Activated T-helper 1 cell treated with anti-CD3 and anti-CD28 coated beads, Interleukin-12 subunit alpha, Interleukin-12 subunit beta, Interleukin-2, Interleukin-4 antibody, amounts not matched to agents 30 ng/mL and 10 ng/mL and 1 ng/mL, durations not matched to agents 14 hours and 24 hours and 36 hours (primary cell): ENCODE measurements around the gene ST8SIA6. TPM values are rescaled to one million over a fixed set of nuclear protein-coding genes. Genes with fewer than 3 reads are reported as not detected.
"Not testable (repeated sequence)": the region's sequence is repeated elsewhere in the genome, so short reads cannot be mapped to it uniquely, and the experiment has no call there.

Experiments used
- DNase-seq: peaks from one replicate; pipeline ENCODE4 v3.0.0; 2021; ENCODE audit warnings: low spot score
- H3K27ac Mint-ChIP-seq: one replicate; pipeline ENCODE4 v1.8.0; 2021; ENCODE audit warnings: mild to moderate bottlenecking, mixed read lengths
- H3K27me3 Mint-ChIP-seq: one replicate; pipeline ENCODE4 v1.8.0; 2022; ENCODE audit warnings: mild to moderate bottlenecking, moderate library complexity, mixed read lengths; ENCODE audit not compliant: insufficient read depth
- H3K36me3 Mint-ChIP-seq: one replicate; pipeline ENCODE4 v1.8.0; 2021; ENCODE audit warnings: low read depth, mixed read lengths
- H3K4me1 Mint-ChIP-seq: one replicate; pipeline ENCODE4 v1.8.0; 2021; ENCODE audit warnings: low read depth, mixed read lengths
- H3K4me3 Mint-ChIP-seq: one replicate; pipeline ENCODE4 v1.8.0; 2021; ENCODE audit warnings: mild to moderate bottlenecking, moderate library complexity, mixed read lengths
- H3K9me3 Mint-ChIP-seq: one replicate; pipeline ENCODE4 v1.8.0; 2021; ENCODE audit warnings: mixed read lengths
- intact Hi-C: fragments of 100-400 bp; cut with micrococcal nuclease; formaldehyde crosslinking; loops from one replicate; pipeline ENCODE4 v1.15.1; 2024
- total RNA-seq: library from RNA; stranded (reverse); gene quantifications from 2 replicates; pipeline ENCODE4 v1.2.3, GENCODE V29; 2022

ST8SIA6 gene
- not detected in 2 replicates for total RNA-seq

- H3K4me3 Mint-ChIP-seq: peak within 1 kb of the TSS; percentile 87
- peaks cover 8% of the 10 kb centered on the region for H3K9me3 Mint-ChIP-seq
- peaks cover 37% of the 10 kb centered on the region for H3K27me3 Mint-ChIP-seq
- peaks cover 11% of the 10 kb centered on the region for H3K36me3 Mint-ChIP-seq
- peak; percentile 37 for DNase-seq
- peaks cover 23% of the 10 kb centered on the region for H3K4me1 Mint-ChIP-seq
- intact Hi-C loops: loop anchor here (10.0 kb wide), 1 partner anchor 130 kb away; no protein-coding TSS in a partner anchor
- peak within 1 kb of the TSS; percentile 65 for H3K27ac Mint-ChIP-seq
Observed at GRCh38 chr10:17454161-17455014, at the start of gene ST8SIA6. ST8SIA6 (minus strand) TSS chr10:17454595; CDS start chr10:17454255, 340 bp downstream.

GRCh38 chr10:17503795-17504194 lies 49.4 kb upstream of the ST8SIA6 start:
- H3K9me3 Mint-ChIP-seq: peaks cover 3% of the 10 kb centered on the region
- no peak overlapping the region for H3K27ac Mint-ChIP-seq
- no peaks in the 10 kb centered on the region for H3K27me3 Mint-ChIP-seq
- intact Hi-C loops: no loop called here
- H3K4me1 Mint-ChIP-seq: peaks cover 18% of the 10 kb centered on the region
- H3K36me3 Mint-ChIP-seq: no peaks in the 10 kb centered on the region
- no peak for DNase-seq
- no peak overlapping the region for H3K4me3 Mint-ChIP-seq

DNA sequence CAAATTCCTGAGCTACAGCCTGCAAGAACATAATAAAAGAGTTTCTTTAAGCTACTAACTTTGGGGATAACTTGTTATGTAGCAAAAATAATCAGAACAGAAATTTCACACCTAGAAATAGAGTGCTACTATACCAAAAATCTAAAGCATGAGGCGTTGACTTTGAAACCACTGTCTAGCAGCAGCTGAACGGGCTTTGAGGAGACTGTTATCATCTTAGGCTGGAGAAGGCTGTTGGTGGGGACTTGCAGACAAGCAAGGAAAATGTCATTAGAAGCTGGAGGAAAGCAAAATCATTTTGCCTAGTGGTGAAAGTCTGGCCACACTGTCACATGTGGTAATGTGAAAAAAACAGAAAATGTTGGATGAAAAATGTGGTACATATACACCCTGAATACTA lies 48.4 kb upstream of the ST8SIA6 start:
- Mint-ChIP-seq H3K27me3 (no peaks in the 10 kb centered on the region), H3K36me3 (no peaks in the 10 kb centered on the region), H3K27ac (no peak overlapping the region), H3K4me3 (no peak overlapping the region), H3K4me1 (peaks cover 18% of the 10 kb centered on the region), H3K9me3 (peaks cover 2% of the 10 kb centered on the region)
- intact Hi-C loops: no loop called here
- no peak for DNase-seq

GRCh38 chr10:17499014-17499413 lies 44.6 kb upstream of the ST8SIA6 start:
- intact Hi-C loops, H3K36me3 Mint-ChIP-seq, H3K4me1 Mint-ChIP-seq, DNase-seq, H3K9me3 Mint-ChIP-seq, H3K27me3 Mint-ChIP-seq, H3K4me3 Mint-ChIP-seq, H3K27ac Mint-ChIP-seq: not testable (repeated sequence)

DNA sequence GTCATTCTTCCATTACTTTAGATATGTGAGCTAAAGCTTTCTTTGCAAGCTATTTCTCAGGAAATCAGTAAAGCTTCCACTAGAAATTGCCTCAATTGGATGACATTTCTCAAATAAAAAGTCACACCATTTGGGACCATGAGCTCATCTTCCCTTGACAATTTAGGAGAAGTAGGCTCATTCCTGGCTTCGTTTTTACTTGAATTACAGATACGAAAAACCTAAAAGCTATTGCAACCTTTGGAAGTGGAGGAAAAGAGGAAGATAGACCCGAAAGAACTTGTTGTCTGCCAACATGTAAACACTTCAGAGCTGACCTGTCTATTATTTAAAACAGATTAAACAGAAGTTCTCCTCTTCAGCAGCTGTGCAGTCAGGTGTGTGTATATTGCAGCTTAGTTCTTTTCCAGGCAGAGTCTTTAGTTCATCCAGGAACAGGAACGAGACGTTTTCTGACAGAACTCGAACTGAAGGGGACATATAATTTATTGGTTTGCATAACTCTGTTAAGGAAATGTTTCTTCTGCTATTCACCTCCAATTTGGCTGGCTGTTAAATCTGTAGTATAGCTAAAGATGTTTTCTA lies 43.1 kb upstream of the ST8SIA6 start:
- H3K36me3 Mint-ChIP-seq: no peaks in the 10 kb centered on the region

DNA sequence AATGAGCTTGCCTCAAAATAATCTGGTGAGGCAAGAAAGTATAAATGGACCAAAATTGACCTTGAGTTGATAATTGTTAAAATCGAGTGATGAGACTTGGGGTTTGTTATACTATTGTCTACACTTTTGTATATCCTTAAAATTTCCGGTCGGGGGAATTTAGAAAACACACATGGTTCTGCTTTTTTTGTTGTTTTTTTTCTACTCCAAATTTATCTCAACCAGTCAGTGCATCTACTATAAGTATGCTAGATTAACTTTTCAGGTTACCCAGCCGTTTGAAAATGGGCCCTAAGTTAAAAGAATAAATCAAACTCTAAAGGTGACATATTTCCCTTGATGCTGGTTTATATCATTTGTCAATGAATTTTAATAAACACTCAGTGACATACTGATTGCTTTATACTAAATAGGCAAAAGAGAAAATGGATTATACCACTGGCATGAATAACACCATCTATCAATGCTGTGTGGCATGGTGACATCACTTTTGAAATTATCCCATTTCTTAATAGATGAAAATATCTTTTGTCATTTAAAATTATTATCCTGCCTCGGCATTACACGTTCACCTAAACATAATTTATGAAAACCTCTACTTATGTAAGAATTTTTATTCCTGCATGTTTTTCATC lies 40.3 kb upstream of the ST8SIA6 start:
- no peaks in the 10 kb centered on the region for H3K36me3 Mint-ChIP-seq
- H3K4me1 Mint-ChIP-seq: no peaks in the 10 kb centered on the region

More for the DNA sequence above, 43.1 kb upstream of the ST8SIA6 start:
- H3K4me1 Mint-ChIP-seq: no peaks in the 10 kb centered on the region
- H3K4me3 Mint-ChIP-seq: no peak overlapping the region
- H3K27ac Mint-ChIP-seq: no peak overlapping the region
- DNase-seq: no peak
- no peaks in the 10 kb centered on the region for H3K9me3 Mint-ChIP-seq
- intact Hi-C loops: no loop called here
- peaks cover 6% of the 10 kb centered on the region for H3K27me3 Mint-ChIP-seq

DNA sequence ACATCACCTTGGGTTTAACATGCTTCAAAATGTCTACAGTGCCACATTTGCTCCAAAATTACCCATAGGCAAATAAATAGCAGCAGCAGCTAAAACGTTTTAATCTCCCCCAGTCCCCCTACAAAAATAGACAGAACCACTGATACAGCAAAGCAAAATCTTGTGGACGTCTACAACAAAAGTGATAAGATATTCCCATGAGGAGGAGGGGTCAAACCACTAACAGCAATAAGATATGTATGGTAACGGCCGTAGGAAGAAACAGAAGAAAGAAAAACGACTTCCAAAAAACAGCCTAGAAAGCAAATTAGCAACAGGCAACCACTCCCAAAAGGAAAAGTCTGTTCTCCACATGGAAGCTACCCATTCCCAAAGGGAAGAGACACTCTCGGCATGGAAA lies 34.5 kb upstream of the ST8SIA6 start:
- intact Hi-C loops: no loop called here
- Mint-ChIP-seq H3K36me3 (no peaks in the 10 kb centered on the region), H3K27me3 (no peaks in the 10 kb centered on the region), H3K4me3 (no peak overlapping the region), H3K27ac (no peak overlapping the region), H3K9me3 (no peaks in the 10 kb centered on the region), H3K4me1 (no peaks in the 10 kb centered on the region)
- no peak for DNase-seq

More for the DNA sequence above, 40.3 kb upstream of the ST8SIA6 start:
- intact Hi-C loops: no loop called here
- Mint-ChIP-seq H3K9me3 (no peaks in the 10 kb centered on the region), H3K27me3 (peaks cover 6% of the 10 kb centered on the region), H3K27ac (no peak overlapping the region), H3K4me3 (no peak overlapping the region)
- DNase-seq: no peak

DNA sequence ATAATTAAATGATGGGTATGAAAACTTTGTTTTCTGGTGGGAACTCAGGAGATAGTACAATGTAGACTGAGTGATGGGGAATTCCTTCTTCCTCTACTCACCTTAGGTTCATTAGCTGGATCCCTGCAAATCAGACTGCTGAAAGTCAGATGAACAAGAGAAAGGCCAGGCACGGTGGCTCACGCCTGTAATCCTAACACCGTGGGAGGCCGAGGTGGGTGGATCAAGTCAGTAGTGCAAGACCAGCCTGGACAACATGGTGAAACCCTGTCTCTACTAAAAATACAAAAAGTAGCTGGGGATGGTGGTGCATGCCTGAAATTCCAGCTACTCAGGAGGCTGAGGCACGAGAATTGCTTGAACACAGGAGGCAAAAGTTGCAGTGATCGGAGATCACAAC lies 28.7 kb upstream of the ST8SIA6 start:
- DNase-seq: no peak
- no peaks in the 10 kb centered on the region for H3K4me1 Mint-ChIP-seq
- intact Hi-C loops: no loop called here
- no peaks in the 10 kb centered on the region for H3K36me3 Mint-ChIP-seq
- H3K27ac Mint-ChIP-seq: no peak overlapping the region
- peaks cover 10% of the 10 kb centered on the region for H3K27me3 Mint-ChIP-seq
- H3K9me3 Mint-ChIP-seq: no peaks in the 10 kb centered on the region
- no peak overlapping the region for H3K4me3 Mint-ChIP-seq

DNA sequence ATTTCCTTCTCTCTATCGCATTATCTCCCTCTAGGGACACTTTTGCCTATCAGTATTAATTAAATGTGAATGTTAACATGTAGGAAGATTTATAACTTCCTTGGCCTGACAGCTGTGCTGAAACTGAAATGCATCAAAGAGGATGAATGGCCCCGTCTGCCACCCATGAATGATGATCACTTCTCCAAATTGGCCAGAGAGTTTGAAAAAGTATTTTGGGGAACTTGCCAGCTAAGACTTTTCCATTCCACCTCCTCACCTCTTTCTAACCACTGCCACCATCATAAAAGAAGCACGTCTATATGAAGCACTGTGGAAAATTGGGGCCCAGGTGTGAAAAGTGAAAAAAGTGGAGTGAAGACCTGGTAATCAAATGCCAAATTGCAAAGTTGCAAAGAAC lies 25.4 kb upstream of the ST8SIA6 start:
- no peaks in the 10 kb centered on the region for H3K4me1 Mint-ChIP-seq
- H3K27me3 Mint-ChIP-seq: peaks cover 17% of the 10 kb centered on the region
- no peaks in the 10 kb centered on the region for H3K9me3 Mint-ChIP-seq
- no peak overlapping the region for H3K4me3 Mint-ChIP-seq
- intact Hi-C loops: no loop called here
- H3K36me3 Mint-ChIP-seq: no peaks in the 10 kb centered on the region
- no peak for DNase-seq
- H3K27ac Mint-ChIP-seq: no peak overlapping the region

DNA sequence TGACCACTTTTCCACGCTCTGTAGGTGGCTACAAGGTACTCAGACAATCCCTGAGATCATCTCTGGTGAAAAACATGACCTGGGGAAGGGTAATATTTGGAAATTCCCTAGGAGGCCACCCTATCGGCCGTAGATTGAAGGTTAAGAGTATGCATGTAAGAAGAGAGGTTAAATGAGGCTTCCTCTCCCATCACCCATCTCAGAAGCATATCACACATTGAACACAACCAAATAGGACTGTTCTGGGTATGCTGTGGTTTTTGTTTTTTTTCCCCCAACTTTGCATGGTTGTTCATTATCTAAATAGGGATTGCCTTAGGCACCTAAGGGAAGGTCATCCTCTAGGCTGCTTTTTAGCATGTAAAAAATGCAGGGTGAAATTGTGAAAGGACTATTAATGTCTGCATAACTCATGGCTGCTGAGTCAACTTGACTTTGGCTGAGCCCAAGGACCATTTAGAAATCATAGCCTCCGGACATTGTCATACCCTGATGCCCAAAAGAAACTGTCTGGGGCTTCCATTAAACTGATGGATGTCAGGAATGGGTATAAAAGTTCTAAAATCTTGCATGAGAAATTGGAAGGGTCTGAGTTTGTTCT lies 24.7 kb upstream of the ST8SIA6 start:
- intact Hi-C loops: no loop called here
- Mint-ChIP-seq H3K27me3 (peaks cover 18% of the 10 kb centered on the region), H3K4me1 (no peaks in the 10 kb centered on the region), H3K27ac (no peak overlapping the region), H3K4me3 (no peak overlapping the region), H3K9me3 (no peaks in the 10 kb centered on the region), H3K36me3 (no peaks in the 10 kb centered on the region)
- no peak for DNase-seq

GRCh38 chr10:17476073-17476472 lies 21.7 kb upstream of the ST8SIA6 start:
- no peaks in the 10 kb centered on the region for H3K4me1 Mint-ChIP-seq
- no peak overlapping the region for H3K4me3 Mint-ChIP-seq
- H3K36me3 Mint-ChIP-seq: no peaks in the 10 kb centered on the region
- H3K27ac Mint-ChIP-seq: no peak overlapping the region
- DNase-seq: no peak
- intact Hi-C loops: no loop called here
- peaks cover 20% of the 10 kb centered on the region for H3K27me3 Mint-ChIP-seq
- H3K9me3 Mint-ChIP-seq: no peaks in the 10 kb centered on the region

DNA sequence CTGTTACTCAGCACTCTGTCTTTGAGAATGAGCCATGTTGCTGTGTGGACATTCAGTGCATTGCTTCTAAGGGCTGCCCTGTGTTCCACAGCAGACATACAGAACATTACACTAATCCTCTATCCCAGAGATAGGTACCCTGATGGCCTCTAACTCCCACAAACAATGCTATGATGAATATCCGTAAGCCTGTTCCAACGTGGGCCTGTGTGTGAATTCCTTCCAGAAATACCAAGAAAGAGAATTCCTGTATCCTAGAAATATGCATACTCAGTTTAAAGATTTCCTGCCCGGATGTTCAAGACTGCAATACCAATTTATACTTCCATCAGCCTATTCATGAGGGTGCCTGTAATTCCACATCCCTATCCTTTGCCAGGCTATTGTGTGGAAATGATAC lies 21.3 kb upstream of the ST8SIA6 start:
- H3K27me3 Mint-ChIP-seq: peaks cover 20% of the 10 kb centered on the region
- H3K4me3 Mint-ChIP-seq: no peak overlapping the region
- H3K36me3 Mint-ChIP-seq: no peaks in the 10 kb centered on the region
- intact Hi-C loops: no loop called here
- H3K9me3 Mint-ChIP-seq: no peaks in the 10 kb centered on the region
- H3K4me1 Mint-ChIP-seq: no peaks in the 10 kb centered on the region
- H3K27ac Mint-ChIP-seq: no peak overlapping the region
- DNase-seq: no peak
